GM18868 (cell line): ENCODE results near the gene UBE3B.

Experiments used
- ATAC-seq: cut with Tn5 transposase; IDR thresholded peaks from one replicate; pipeline ENCODE4 v1.9.1; 2021; ENCODE audit warnings: mild to moderate bottlenecking, moderate library complexity; ENCODE audit not compliant: unreplicated experiment

The UBE3B gene

GRCh38 chr12:109493090-109493489, 15.7 kb downstream of the UBE3B start:
- ATAC-seq: no peak

GRCh38 chr12:109493938-109494337, 16.5 kb downstream of the UBE3B start:
- no peak for ATAC-seq

- no peak for ATAC-seq
These were observed 17.0 kb downstream of the UBE3B start for GRCh38 chr12:109494348-109494881.

- ATAC-seq: no peak
These were observed 17.6 kb downstream of the UBE3B start for GRCh38 chr12:109495012-109495411.

GRCh38 chr12:109496306-109496705, 18.9 kb downstream of the UBE3B start:
- ATAC-seq: no peak

GRCh38 chr12:109497675-109498074, 20.2 kb downstream of the UBE3B start:
- ATAC-seq: no peak

GRCh38 chr12:109500406-109501185, 23.2 kb downstream of the UBE3B start:
- no peak for ATAC-seq

GRCh38 chr12:109501299-109501698, 23.9 kb downstream of the UBE3B start:
- no peak for ATAC-seq

GRCh38 chr12:109502332-109502731, 24.9 kb downstream of the UBE3B start:
- no peak for ATAC-seq

GRCh38 chr12:109503611-109504010, 26.2 kb downstream of the UBE3B start:
- no peak for ATAC-seq

GRCh38 chr12:109504068-109504467, 26.6 kb downstream of the UBE3B start:
- no peak for ATAC-seq

GRCh38 chr12:109510196-109510595, 32.8 kb downstream of the UBE3B start:
- no peak for ATAC-seq

- ATAC-seq: no peak
These were observed 35.2 kb downstream of the UBE3B start for GRCh38 chr12:109512608-109513007.

- no peak for ATAC-seq
These were observed 35.6 kb downstream of the UBE3B start for GRCh38 chr12:109513051-109513450.

GRCh38 chr12:109513977-109514376, 36.5 kb downstream of the UBE3B start:
- no peak for ATAC-seq

GRCh38 chr12:109517619-109518018, 40.2 kb downstream of the UBE3B start:
- no peak for ATAC-seq

GRCh38 chr12:109518820-109519665, 41.6 kb downstream of the UBE3B start:
- no peak for ATAC-seq

- ATAC-seq: no peak
These were observed 42.4 kb downstream of the UBE3B start for GRCh38 chr12:109519787-109520186.

- ATAC-seq: no peak
These were observed 44.4 kb downstream of the UBE3B start for GRCh38 chr12:109521831-109522230.

- ATAC-seq: no peak
These were observed 45.6 kb downstream of the UBE3B start for GRCh38 chr12:109523071-109523470.

- no peak for ATAC-seq
These were observed 46.1 kb downstream of the UBE3B start for GRCh38 chr12:109523504-109523903.
